Keratinocyte (primary cell): Measurements from ENCODE around the gene B4GALT2. TPM values are rescaled to one million over a fixed set of nuclear protein-coding genes. Genes with fewer than 3 reads are reported as not detected.

ENCODE experiments used
- DNase-seq: peaks from one replicate; pipeline ENCODE4 v3.0.0-alpha.2; 2011; ENCODE audit warnings: low read depth, missing footprints, low spot score
- FAIRE-seq: peaks from 2 replicates; lab custom pipeline; 2011; peaks lifted over from hg19 to GRCh38; lab: Jason Lieb, UNC
- H2AFZ ChIP-seq: 2 replicates; pipeline ENCODE4 v1.6.0; 2012; ENCODE audit warnings: low read length, control low read depth, inconsistent platforms; ENCODE audit not compliant: control insufficient read depth
- H3K27ac ChIP-seq: 2 replicates; pipeline ENCODE4 v1.5.1; 2011; ENCODE audit warnings: low read length; ENCODE audit not compliant: control insufficient read depth, insufficient read depth
- H3K27me3 ChIP-seq: 3 replicates; pipeline ENCODE4 v1.6.0; 2011; ENCODE audit warnings: low read length; ENCODE audit not compliant: control insufficient read depth, insufficient read depth; ENCODE audit errors: extremely low read depth
- H3K36me3 ChIP-seq, 2 experiments: 2 replicates in 1 of 2; 3 replicates in 1 of 2; pipeline ENCODE4 v1.5.1; 2011; ENCODE audit warnings: low read length in 2 of 2, mild to moderate bottlenecking in 1 of 2; ENCODE audit not compliant: control insufficient read depth in 2 of 2, insufficient read depth in 2 of 2; ENCODE audit errors: extremely low read depth in 1 of 2
- H3K4me1 ChIP-seq: 3 replicates; pipeline ENCODE4 v1.5.1; 2011; ENCODE audit warnings: low read length; ENCODE audit not compliant: control insufficient read depth, insufficient read depth; ENCODE audit errors: extremely low read depth
- H3K4me2 ChIP-seq: 3 replicates; pipeline ENCODE4 v1.6.0; 2011; ENCODE audit warnings: low read depth, low read length; ENCODE audit not compliant: control insufficient read depth, insufficient read depth; ENCODE audit errors: extremely low read depth
- H3K4me3 ChIP-seq, 3 experiments: fragments of 200-600 bp in 1 of 3; sonication (generic) in 1 of 3; 2 replicates in 2 of 3; 3 replicates in 1 of 3; pipeline ENCODE4 v1.5.1; 2011 to 2016; ENCODE audit warnings: low read length in 3 of 3, mild to moderate bottlenecking in 3 of 3, control low read depth in 2 of 3, inconsistent platforms in 1 of 3, low read depth in 1 of 3, mixed read lengths in 1 of 3, mixed run types in 1 of 3, moderate library complexity in 1 of 3; ENCODE audit not compliant: control insufficient read depth in 2 of 3, insufficient read depth in 2 of 3; ENCODE audit errors: extremely low read depth in 1 of 3
- H3K79me2 ChIP-seq: 2 replicates; pipeline ENCODE4 v1.6.0; 2012; ENCODE audit warnings: low read length; ENCODE audit not compliant: control insufficient read depth, insufficient read depth
- H3K9ac ChIP-seq: 3 replicates; pipeline ENCODE4 v1.6.0; 2011; ENCODE audit warnings: low read length; ENCODE audit not compliant: control insufficient read depth, insufficient read depth; ENCODE audit errors: extremely low read depth
- H3K9me1 ChIP-seq: 3 replicates; pipeline ENCODE4 v1.6.0; 2011; ENCODE audit warnings: low read length; ENCODE audit not compliant: control insufficient read depth, insufficient read depth; ENCODE audit errors: extremely low read depth
- H3K9me3 ChIP-seq: 2 replicates; pipeline ENCODE4 v1.5.1; 2012; ENCODE audit warnings: low read depth, low read length; ENCODE audit not compliant: control insufficient read depth
- H4K20me1 ChIP-seq: 3 replicates; pipeline ENCODE4 v1.6.0; 2011; ENCODE audit warnings: low read length; ENCODE audit not compliant: control insufficient read depth, insufficient read depth; ENCODE audit errors: extremely low read depth
- CTCF ChIP-seq, 3 experiments: IDR thresholded peaks in 1 of 3; conservative IDR thresholded peaks in 1 of 3; optimal IDR thresholded peaks in 1 of 3; 2 replicates in 2 of 3; 3 replicates in 1 of 3; pipeline versions ENCODE3 to v1.5.1; 2011; ENCODE audit warnings: low read length in 3 of 3, mild to moderate bottlenecking in 3 of 3, moderate library complexity in 2 of 3, control low read depth in 1 of 3, inconsistent platforms in 1 of 3; ENCODE audit not compliant: insufficient read depth in 2 of 3; ENCODE audit errors: extremely low read depth in 1 of 3
- EZH2 ChIP-seq: IDR thresholded peaks from one replicate; pipeline ENCODE4 v1.6.1; 2012; ENCODE audit warnings: inconsistent platforms, mild to moderate bottlenecking, low read length, moderate library complexity
- dilution Hi-C: fragments of 300-500 bp; cut with MboI; formaldehyde crosslinking; loops from one replicate; pipeline ENCODE4 v1.7.0; 2020; ENCODE audit warnings: low sequenced_read_pairs; ENCODE audit not compliant: extremely low pct_ligation_motif_present
- polyA plus RNA-seq, 5 experiments: library from polyadenylated mRNA; depleted of rRNA in 3 of 5; stranded (reverse) in 3 of 5; stranded (forward) in 1 of 5; unstranded in 1 of 5; fragments of >200 nt; gene quantifications; 1 replicate in 1 of 5; 2 replicates in 3 of 5; 3 replicates in 1 of 5; pipeline versions ENCODE4 v1.2.1 to v1.2.3, GENCODE V29; 2011 to 2012; ENCODE audit warnings: missing spikeins in 2 of 5, low read depth in 1 of 5, low replicate concordance in 1 of 5

Gene B4GALT2
- polyA plus RNA-seq, 1 donor (not counting 4 experiments of a cell fraction or from before 2014, with no cell fraction given) = 39.6 TPM

- Histone ChIP-seq H3K27ac (no peak overlapping the region), H3K4me3 (no peak overlapping the region), H2AFZ (no peak overlapping the region), H4K20me1 (no peaks in the 10 kb centered on the region), H3K4me2 (no peak overlapping the region), H3K9me1 (peaks cover 2% of the 10 kb centered on the region), H3K4me1 (peaks cover 18% of the 10 kb centered on the region), H3K27me3 (no peaks in the 10 kb centered on the region), H3K79me2 (no peaks in the 10 kb centered on the region), H3K36me3 (peaks cover 4 to 21% of the 10 kb centered on the region in 2 experiments), H3K9ac (no peak overlapping the region), H3K9me3 (no peaks in the 10 kb centered on the region)
- no peak for TF ChIP-seq CTCF (optimal IDR thresholded peaks at IDR 0.05 in 1 of 3, IDR thresholded peaks at IDR 0.05 in 1 of 3, conservative IDR thresholded peaks at IDR 0.05 in 1 of 3; ENCODE audit: extremely low read depth in 1 of 3, insufficient read depth in 2 of 3, low read length in 3 of 3)
- TF ChIP-seq EZH2 = no peak
- FAIRE-seq = no peak
- dilution Hi-C loops = no loop called here
- DNase-seq = no peak
Measured at GRCh38 chr1:44024031-44024902, 45.3 kb downstream of the B4GALT2 start.

GRCh38 chr1:44024903-44025525, 46.0 kb downstream of the B4GALT2 start:
- no peaks in the 10 kb centered on the region for H3K27me3 ChIP-seq
- H3K4me3 ChIP-seq = no peak overlapping the region
- no peak overlapping the region for H3K4me2 ChIP-seq
- no peak overlapping the region for H3K27ac ChIP-seq
- H3K4me1 ChIP-seq = peaks cover 24% of the 10 kb centered on the region
- FAIRE-seq = no peak
- no peak overlapping the region for H3K9ac ChIP-seq
- no peaks in the 10 kb centered on the region for H3K9me3 ChIP-seq
- TF ChIP-seq CTCF (optimal IDR thresholded peaks at IDR 0.05 in 1 of 3, IDR thresholded peaks at IDR 0.05 in 1 of 3, conservative IDR thresholded peaks at IDR 0.05 in 1 of 3; ENCODE audit: extremely low read depth in 1 of 3, insufficient read depth in 2 of 3, low read length in 3 of 3) = no peak
- TF ChIP-seq EZH2 = no peak
- peaks cover 2% of the 10 kb centered on the region for H3K9me1 ChIP-seq
- no peak for DNase-seq
- H4K20me1 ChIP-seq = no peaks in the 10 kb centered on the region
- no peak overlapping the region for H2AFZ ChIP-seq
- peaks cover 4 to 20% of the 10 kb centered on the region in 2 experiments for H3K36me3 ChIP-seq
- dilution Hi-C loops = no loop called here
- no peaks in the 10 kb centered on the region for H3K79me2 ChIP-seq
